Tibial nerve (tissue), 4 donors: Measurements from ENCODE around the gene GYG2.

Experiments used
- CTCF ChIP-seq, 5 experiments: fragments of 200-600 bp in 3 of 5; fragments of 450-650 bp in 2 of 5; sonication (generic) in 3 of 5; IDR thresholded peaks; one replicate each; pipeline ENCODE4 v1.5.1; 2016 to 2019; ENCODE audit warnings: antibody characterized with exemption in 5 of 5, mild to moderate bottlenecking in 3 of 5, moderate library complexity in 2 of 5
- EP300 ChIP-seq, 2 donors: sonication (generic); formaldehyde crosslinking; IDR thresholded peaks; one replicate each; pipeline ENCODE4 v1.6.1; 2017; ENCODE audit warnings: antibody characterized with exemption in 2 of 2, mild to moderate bottlenecking in 1 of 2

GRCh38 chrX:2840961-2841360 is 12.2 kb downstream of the GYG2 start:
- TF ChIP-seq CTCF (IDR thresholded peaks at IDR 0.05) (no peak), EP300 (IDR thresholded peaks at IDR 0.05) (no peak)
